HG02571 (cell line): Measurements from ENCODE around the gene CCDC201.

ENCODE experiments used
- ATAC-seq: cut with Tn5 transposase; IDR thresholded peaks from one replicate; pipeline ENCODE4 v1.9.1; 2021; ENCODE audit warnings: mild to moderate bottlenecking, moderate library complexity; ENCODE audit not compliant: unreplicated experiment

The CCDC201 gene

DNA sequence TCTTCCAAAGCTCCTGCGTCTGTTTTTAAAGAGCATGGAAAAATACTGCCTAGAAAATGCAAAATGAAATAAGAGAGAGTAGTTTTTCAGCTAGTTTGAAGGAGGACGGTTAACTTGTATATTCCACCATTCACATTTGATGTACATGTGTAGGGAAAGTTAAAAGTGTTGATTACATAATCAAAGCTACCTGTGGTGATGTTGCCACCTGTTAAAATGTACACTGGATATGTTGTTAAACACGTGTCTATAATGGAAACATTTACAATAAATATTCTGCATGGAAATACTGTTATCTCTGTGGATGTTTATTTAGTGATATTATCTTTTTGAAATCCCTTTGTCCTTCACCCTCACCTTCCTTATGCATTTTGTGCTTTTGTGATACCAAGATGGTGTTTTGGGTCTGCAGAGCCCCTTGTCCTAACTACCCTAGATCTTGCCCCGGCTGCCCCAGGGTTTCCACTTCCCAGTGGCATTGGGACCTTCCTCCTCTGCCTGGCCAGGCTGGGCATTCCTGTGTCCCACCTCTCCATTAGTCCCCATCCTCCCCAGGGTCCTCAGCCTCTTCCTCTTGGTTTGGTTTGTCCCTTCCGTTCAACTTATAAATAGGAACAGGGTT, 20.6 kb upstream of the CCDC201 start:
- ATAC-seq, result no peak

DNA sequence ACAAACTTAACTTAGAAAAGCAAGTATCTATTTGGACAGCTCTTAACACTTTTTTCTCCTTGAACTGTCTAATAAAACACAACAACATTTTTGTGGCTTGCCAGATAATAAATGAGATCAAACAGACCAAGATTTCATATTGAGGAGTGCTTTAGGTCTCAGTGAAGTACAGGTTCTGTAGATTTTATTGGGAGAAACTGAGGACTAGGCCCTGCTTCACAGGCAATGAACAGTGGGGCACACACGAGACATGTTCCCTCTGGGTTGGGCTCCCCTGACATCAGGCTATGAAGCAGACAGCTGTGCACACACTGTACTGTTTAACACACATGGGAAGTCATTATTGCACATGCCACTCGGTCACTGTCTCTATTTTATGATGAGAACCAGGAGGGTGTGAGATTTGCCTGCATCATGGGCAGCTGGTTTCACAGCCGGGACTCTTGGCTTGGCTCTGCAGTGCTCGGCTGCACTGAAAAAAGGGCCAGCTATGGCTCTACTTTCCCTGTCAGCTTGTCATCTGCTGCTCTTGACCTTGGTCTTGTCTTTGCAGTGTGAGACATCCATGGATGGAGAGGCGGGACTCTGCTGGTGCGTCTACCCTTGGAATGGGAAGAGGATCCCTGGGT, 19.6 kb upstream of the CCDC201 start:
- no peak for ATAC-seq

DNA sequence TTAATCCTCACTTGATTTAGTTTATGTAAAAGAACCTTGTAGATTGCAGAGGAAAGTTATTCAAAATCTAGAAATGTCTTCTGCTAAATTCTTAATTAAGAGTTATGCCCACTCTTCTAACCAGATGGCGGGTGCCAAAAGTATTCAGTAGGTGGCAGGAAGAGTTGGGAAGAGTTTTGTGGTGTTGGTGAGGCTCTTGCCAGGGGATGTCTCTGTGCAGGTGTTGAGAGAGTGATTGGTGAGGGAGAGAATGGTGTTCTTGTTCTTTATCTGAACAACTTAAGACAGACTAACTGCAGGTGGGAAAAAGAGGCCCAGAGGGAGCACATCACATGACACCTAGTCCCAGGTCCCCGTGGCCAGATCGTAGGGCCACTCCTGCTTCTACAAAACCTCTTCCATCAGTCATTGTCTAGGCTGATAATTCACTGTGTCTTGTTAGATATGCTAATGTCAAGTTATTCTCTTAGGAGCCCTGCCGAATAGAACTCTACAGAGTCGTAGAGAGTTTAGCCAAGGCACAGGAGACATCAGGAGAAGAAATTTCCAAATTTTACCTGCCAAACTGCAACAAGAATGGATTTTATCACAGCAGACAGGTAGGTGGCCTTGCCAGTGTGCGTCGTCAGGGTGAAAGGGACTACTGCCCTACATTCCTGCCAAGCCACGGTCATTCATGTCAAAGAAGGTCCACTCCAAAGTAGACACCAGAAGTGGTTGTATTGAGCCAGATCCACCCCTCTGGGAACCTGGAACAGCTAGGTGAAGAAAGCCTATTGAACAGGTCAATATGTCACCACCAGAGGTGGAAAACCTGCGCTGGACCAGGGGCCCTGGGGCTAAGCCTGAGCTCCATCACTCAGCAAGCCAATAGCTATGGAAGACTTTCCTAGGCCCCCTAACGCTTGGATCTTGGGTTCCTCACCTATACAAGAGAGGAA, 18.9 kb upstream of the CCDC201 start:
- ATAC-seq, result no peak

DNA sequence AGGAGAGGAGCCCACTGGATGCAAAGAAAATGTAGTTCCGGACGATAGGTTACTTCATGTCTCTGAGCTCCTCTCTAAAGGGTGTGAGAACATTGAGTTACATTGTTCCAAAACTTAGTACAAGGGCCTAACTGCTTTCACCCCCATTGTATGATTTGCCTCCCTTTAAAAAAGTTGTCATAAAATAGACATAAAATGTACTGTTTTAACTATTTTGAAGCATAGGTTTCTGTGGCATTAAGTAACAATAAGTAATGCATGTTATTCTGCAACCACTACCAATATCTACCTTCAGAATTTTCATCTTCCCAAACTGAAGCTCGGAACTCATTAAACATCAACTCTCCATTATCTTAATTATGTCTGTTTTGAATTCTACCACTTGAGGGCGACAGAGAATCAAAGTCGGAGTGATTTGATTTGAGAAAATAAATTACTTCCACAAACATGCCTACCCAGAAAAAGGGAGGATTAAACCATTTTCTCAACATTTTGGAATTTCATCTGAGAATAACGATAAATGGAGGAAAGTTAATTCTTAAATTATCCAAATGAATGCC, 18.1 kb upstream of the CCDC201 start:
- ATAC-seq, result no peak

DNA sequence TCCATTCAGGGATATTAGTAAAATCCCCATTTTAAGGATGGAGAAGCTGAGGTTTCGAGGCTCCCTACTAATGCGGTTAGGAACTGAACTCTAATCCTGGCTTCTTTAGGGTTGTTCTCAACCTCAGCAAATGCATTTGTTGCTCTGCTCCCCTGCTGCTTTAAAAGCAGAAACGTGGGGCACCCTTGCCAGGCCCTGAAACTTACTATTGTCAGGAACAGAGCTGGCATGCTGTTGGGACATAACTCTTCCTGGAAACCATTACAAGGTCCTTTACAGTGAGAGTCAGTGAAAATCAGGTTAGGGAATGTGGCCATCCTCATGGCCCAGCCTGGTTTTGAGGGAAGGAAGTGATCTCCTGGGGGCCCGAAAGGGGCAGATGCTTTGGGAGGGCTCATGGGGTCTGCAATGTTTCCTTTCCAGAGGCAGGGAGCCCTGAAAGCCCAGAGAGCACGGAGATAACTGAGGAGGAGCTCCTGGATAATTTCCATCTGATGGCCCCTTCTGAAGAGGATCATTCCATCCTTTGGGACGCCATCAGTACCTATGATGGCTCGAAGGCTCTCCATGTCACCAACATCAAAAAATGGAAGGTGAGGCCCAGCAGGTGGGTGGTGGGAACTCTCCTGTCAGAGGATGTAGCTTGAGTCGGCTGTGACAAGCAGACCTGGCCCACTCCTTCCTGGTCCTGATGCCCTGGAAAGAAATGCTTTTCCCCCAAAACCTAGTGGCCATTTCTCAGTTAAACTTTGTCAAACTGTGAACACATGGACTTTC, 17.4 kb upstream of the CCDC201 start:
- no peak for ATAC-seq

DNA sequence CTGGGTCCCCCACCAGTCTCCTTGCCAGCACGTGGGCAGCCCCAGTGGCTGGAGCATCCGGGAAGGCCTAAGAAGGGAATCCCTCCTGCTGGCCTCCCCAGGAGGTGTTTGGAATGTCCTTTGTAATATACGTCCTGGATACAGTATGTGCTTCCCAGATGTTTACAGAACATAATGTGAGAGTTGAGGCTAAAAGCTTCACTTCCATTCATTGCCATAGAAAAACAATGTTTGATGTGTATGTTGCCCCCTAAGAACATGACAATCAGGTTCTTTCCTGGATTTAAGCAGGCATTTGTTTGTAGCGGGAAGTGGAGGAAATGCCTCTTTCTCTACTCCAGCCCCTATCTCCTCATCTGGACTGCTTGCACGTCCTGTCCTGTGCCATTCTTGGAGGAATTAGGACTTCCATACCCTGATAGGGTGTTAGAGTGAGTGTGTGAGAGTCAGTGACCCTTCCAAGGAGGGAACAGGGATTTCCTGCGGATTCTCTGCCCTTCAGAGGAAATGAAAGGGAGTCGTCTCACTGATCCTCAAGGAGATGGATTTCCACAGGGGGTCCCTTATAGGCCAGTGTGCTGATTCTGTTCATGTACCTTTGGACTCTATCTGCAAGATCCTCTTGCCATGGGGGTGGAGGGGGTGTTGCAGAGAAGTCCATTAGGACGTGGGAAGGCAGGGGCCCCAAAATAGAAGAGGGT, 16.6 kb upstream of the CCDC201 start:
- no peak for ATAC-seq

DNA sequence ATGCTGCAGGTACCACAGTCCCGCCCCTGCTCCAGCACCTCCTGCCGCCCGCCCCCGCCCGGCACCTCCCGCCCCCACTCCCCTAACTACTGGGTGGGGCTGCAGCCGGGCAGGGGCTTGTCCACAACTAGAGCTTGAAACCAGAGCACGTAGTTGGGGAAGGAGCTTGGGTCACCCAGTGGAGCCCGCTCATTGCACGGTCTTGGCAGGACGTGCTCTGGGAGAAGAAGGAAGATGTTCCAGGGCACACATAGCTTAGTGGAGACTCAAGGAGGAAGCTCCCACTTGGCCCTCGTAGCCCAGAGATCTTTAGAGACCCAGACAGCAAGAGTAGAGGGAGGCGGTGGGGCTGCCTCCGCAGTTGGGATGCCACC, 16.1 kb upstream of the CCDC201 start:
- no peak for ATAC-seq

DNA sequence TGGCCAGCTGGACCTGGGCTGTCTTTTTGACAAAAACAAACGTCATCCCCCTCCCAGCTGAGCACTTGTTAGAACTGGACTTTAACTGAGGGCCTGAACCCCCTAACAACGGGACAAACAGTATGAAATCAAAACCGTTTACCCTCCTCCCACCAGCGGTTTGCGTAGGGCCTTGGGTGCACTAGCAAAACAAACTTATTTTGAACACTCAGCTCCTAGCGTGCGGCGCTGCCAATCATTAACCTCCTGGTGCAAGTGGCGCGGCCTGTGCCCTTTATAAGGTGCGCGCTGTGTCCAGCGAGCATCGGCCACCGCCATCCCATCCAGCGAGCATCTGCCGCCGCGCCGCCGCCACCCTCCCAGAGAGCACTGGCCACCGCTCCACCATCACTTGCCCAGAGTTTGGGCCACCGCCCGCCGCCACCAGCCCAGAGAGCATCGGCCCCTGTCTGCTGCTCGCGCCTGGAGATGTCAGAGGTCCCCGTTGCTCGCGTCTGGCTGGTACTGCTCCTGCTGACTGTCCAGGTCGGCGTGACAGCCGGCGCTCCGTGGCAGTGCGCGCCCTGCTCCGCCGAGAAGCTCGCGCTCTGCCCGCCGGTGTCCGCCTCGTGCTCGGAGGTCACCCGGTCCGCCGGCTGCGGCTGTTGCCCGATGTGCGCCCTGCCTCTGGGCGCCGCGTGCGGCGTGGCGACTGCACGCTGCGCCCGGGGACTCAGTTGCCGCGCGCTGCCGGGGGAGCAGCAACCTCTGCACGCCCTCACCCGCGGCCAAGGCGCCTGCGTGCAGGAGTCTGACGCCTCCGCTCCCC, 15.5 kb upstream of the CCDC201 start, which contains the start of gene IGFBP1:
Gene IGFBP1, plus strand, starts transcription at position 304 of the 808 bp plus-strand sequence. Its CDS starts 165 bp downstream, at position 469.
- ATAC-seq, result no peak

DNA sequence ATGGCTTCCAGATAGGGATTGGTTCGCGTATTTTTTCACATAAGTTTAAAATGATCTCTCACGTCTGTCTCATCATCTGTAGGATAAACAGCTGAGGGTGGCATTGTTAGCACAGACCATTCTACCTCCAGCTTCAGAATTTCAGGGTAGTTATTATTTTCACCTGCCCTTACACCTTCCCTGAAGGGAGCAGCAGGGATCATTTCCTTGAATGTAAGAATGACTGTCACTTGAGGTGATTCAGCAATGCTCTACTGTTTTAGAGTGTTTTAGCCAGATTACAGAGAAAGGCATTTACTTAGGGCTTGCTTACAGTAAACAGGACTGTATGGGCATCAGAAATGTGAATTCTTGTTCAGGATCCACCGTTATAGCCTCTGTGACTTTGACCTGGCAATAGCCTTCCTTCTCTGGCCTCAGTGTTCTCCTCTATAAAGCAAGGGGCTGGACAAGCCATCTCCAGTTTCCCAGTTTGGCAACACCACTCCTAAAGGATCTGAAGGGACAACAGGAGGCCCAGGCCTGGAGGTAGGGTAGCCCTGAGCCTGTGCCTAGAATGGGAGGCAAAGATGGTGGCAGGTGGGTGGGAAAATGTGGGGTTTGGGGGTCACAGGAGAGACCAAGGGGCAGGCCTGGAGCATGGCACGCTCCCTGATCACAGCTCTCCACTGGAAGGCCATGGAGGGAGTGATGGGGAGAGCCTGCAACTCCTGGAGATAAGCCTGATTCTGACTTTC, 14.2 kb upstream of the CCDC201 start:
- no peak for ATAC-seq

DNA sequence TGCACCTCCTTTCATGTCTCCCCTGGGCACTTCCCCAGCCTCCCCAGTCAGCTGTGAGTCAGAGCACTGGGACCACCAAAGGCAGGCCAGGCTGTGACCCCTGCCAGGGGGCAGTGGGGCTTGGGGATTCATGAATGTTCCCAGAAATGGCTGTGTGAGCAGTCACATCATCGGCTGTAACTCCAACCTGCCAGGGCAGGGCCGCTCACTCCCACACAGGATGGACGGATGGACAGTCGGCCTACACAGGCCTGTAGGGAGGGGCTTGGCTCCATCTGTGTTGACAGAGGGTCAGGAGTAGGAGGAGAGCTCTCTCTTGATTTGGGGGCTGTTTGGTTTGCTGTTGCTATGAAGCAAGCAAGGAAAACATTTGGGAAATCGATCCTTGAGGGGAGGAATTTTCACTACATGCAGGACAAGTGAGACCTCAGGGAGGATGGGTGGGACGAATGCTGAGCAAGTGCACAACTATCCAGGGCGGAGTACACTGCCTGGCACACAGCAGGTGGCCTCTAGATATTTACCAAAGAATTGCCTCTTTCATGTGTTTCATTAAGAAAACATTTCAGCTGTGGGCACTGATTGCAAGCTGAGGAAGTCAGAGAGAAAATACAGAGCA, 12.5 kb upstream of the CCDC201 start:
- ATAC-seq, result no peak

DNA sequence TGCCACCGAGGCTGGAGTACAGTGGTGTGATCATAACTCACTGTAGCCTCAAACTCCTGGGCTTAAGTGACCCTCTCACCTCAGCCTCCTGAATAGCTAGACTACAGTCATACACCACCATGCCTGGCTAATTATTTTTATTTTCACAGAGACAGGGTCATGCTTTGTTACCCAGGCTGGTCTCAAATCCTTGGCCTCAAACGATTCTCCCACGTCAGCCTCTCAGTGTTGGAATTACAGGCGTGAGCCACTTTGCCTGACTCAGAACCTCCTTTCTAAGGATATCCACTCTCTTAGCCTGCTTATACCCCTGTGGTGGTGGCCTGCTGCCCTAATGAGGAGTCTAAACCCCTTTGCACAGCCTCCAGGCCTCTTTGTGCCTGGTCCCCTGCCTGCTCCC, 11.3 kb upstream of the CCDC201 start:
- ATAC-seq, result no peak

DNA sequence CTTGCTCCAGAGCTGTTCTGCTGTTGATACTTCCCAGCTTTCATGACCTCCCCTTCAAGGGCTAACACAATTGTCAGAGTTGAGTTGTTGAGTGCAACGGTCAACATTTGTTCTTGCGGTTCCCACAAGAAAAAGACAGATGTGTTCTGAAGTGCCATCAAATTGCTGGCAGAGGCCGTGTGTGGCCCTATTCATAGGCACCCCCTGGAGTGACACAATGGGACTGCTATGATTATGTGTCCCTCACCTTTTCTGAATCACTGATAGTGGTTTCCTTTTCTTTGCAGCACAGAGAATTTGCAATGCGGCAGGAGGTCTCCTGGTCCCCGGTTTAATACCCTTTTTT, 9.6 kb upstream of the CCDC201 start:
- ATAC-seq, result no peak

DNA sequence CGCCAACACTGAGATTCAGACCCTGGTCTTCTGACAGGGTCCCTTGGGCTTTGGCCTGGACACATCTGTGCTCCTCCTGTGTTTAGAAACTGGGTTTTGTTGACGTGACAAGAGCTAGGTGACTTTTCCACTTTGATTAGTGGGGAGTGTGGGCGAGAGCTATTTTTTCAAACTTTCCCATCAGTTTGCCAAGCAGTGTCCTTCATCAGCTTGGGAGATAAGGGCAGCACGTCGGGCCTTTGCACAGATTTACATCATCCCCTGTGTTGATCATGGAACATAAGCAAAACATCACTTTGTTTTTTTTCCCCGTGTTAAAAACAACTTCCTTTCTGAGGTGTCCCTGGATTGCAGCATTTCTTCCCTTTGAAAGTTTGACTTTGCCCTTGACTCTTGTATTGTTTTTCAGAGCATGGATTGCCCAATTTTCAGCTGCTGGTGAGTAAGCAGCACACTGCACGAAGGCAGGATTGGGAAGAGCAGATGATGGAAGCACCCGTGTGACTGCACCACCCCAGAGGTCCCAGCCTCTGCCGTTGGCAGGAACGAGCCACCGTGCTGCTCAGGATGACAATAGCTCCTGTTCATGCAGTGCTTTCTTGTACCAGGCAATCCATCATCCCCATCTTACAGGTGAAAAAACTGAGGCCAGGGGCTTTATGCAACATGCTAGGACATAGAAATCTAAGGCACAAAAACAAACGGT, 9.0 kb upstream of the CCDC201 start:
- no peak for ATAC-seq

DNA sequence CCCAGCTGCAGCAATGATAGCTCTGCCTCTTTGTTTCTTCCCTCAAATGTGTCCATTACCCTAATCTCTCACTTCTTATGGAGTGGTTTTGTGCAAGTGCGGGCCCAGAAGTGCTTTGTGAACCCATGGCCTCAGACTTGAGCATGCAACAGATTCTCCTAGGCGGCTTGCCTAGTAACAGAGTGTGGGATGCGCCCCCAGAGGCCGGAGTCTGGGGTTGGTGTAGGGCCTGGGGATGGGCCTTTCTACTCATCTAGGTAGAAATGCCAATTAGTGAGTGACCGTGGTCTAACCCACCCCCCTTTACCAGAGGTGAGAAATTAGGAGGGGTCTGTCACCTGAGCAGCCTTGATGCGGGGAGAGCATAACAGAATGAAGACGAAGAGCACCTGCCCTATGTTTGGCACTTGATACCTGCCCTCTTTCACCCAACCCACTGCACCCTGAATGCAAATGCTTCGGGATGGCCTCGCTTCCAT, 8.4 kb upstream of the CCDC201 start:
- no peak for ATAC-seq

DNA sequence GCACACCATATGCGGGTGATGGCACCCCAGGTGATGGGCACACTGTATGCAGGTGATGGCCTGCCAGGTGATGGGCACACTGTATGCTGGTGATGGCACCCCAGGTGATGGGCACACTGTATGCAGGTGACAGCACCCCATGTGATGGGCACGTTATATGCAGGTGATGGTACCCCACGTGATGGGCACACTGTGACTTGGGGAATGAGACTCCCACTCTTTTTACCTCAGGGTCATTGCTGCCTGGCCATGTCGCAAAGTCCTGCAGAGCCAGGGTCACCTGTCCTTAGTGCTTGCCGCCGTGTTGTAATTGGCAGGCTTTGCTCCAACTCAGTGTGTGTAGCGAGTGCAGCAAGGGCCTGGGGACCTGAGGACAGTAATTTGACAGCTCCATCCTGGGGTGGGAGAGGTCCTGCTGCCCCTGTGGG, 7.6 kb upstream of the CCDC201 start:
- no peak for ATAC-seq

DNA sequence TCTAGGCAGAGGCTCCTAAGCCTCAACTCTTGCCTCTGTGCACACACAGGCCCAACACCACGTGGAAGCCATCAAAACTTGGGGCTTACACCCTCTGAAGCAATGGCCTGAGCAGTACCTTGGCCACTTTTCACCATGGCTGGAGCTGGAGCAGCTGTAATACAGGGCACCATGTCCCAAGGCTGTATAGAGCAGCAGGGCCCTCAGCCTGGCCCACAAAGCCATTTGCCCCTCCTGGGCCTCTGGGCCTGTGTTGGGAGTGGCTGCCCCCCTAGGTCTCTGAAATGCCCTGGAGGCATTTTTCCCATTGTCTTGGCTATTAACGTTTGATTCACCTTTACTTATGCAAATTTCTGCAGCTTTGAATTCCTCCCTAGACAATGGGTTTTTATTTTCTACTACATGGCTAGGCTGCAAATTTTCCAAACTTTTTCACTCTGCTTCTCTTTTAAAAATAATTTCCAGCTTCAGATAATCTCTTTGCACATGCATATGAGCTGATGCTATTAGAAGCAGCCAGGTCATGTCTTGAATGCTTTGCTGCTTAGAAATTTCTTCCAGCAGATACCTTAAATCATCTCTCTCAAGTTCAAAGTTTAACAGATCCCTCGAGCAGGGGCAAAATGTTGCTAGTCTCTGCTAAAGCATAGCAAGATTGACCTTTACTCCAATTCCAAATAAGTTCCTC, 5.7 kb upstream of the CCDC201 start:
- no peak for ATAC-seq

DNA sequence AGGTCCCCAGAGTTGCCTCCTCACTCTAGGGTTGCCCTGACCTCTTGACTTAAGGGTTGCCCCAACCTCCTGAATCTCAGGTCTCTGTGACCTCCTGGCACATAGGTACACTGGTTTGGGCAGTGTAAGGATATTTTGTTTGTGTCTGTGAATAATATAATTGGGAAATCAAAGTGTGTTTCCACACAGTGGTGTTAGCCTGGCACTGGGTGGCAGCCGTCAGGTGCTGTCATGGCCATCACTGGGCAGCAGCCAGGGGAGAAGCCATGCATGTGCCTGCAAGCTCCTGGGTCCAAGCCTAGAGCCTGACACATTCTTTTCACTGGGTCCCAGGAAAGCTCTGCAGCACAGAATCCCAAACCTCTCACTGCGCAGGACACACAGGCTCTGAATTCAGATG, 3.6 kb upstream of the CCDC201 start:
- no peak for ATAC-seq
